IPS-NIHi11 (cell line): ENCODE results near the gene CDC42BPA.

Source experiments
- DNase-seq: peaks from one replicate; pipeline ENCODE4 v3.0.0; 2012; ENCODE audit warnings: mixed read lengths, low spot score

The CDC42BPA gene

GRCh38 chr1:226979517-226980121 is 338.7 kb downstream of the CDC42BPA start:
- no peak for DNase-seq

GRCh38 chr1:226979115-226979516 is 339.2 kb downstream of the CDC42BPA start:
- DNase-seq, result no peak

GRCh38 chr1:226978432-226979114 is 339.7 kb downstream of the CDC42BPA start:
- DNase-seq, result no peak

GRCh38 chr1:226977643-226978431 is 340.5 kb downstream of the CDC42BPA start:
- DNase-seq, result no peak

GRCh38 chr1:226976978-226977642 is 341.2 kb downstream of the CDC42BPA start:
- DNase-seq, result no peak

GRCh38 chr1:226976276-226976977 is 341.9 kb downstream of the CDC42BPA start:
- DNase-seq, result no peak

GRCh38 chr1:226975259-226976250 is 342.7 kb downstream of the CDC42BPA start:
- DNase-seq, result no peak

GRCh38 chr1:226974544-226975258 is 343.6 kb downstream of the CDC42BPA start:
- DNase-seq, result no peak

- DNase-seq, result no peak
Observed at GRCh38 chr1:226973898-226974543, 344.3 kb downstream of the CDC42BPA start.

- no peak for DNase-seq
Observed at GRCh38 chr1:226973371-226973897, 344.9 kb downstream of the CDC42BPA start.

- no peak for DNase-seq
Observed at GRCh38 chr1:226972931-226973330, 345.4 kb downstream of the CDC42BPA start.

- no peak for DNase-seq
Observed at GRCh38 chr1:226971765-226972164, 346.5 kb downstream of the CDC42BPA start.

GRCh38 chr1:226967665-226968064 is 350.6 kb downstream of the CDC42BPA start:
- no peak for DNase-seq

- DNase-seq, result no peak
Observed at GRCh38 chr1:226966683-226967082, 351.6 kb downstream of the CDC42BPA start.

- no peak for DNase-seq
Observed at GRCh38 chr1:226965581-226966440, 352.5 kb downstream of the CDC42BPA start.

- no peak for DNase-seq
Observed at GRCh38 chr1:226964611-226965486, 353.4 kb downstream of the CDC42BPA start.

GRCh38 chr1:226964068-226964425 is 354.2 kb downstream of the CDC42BPA start:
- no peak for DNase-seq
